ENCODE measurements around the gene PSG6.
"Not testable (repeated sequence)": the region's sequence is repeated elsewhere in the genome, so short reads cannot be mapped to it uniquely, and the experiment has no call there.

Gene PSG6

DNA sequence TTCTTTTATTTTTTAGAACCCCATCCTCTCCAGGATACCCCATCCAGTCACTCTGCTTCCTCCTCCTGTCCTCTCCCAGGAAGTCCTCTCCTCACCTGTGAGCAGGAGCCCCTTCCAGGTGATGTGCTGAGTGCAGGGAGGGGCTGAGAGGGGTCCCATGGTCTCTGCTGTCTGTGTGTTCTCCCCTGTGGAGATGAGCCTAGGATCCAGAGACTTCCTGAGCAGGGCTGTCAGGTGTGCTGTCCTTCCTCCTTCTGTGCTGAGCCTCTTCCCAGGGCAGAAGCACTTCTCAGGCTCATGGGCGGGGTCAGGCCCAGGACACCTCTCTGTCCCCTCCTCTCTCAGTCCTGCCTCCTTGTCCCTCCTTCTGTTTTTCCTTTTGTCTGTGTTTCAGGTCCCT is at the start of gene PSG6:
TSS of gene PSG6 (minus strand) at position 261 of the 400 bp plus-strand sequence. CDS start at position 159, 102 bp downstream.
- DNase-seq (ENCODE audit: low read depth): peak; percentile 19

GRCh38 chr19:42965176-42965575 is 47.5 kb upstream of the PSG6 start:
- DNase-seq (ENCODE audit: low read depth): peak; percentile 93

DNA sequence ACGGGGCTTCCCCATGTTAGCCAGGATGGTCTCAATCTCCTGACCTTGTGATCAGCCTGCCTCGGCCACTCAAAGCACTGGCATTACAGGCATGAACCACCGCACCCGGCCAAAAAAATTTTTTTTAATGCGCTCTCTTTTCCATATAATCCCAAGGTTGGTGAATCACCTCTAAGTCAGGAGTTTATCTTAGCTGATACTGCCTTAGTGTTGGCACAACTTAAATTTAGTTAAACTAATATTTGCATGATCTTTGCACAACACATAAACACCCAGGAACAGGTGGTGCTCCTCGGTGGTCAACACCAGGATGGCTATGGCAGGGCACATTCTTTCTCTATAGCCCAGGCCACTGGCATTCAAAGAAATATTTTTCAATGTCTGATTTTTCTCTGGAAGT is 43.4 kb upstream of the PSG6 start:
- DNase-seq (ENCODE audit: low read depth): no peak

GRCh38 chr19:42952126-42952525 is 34.4 kb upstream of the PSG6 start:
- not testable (repeated sequence) for DNase-seq (ENCODE audit: low read depth)

DNA sequence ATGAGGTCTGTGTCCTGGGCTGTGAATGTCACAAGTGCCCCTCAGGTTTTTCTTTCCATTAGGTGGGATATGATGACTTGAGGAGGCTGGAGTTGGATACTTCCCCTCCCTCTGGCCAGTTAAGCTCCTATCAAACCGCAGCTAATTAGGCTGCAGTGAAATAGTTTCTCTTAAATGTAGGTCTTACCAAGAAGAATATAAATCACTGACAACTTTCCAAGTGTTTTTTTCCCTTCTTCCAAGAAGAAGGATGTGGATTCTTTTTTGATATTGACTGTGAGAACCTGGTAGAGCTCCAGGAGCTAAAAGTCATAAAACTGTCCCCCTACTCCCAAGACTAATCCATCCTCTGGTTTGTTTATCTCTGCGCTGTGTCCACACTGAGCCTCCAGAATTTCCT is 33.8 kb upstream of the PSG6 start:
- peak; percentile 83 for DNase-seq (ENCODE audit: low read depth)

GRCh38 chr19:42942187-42942789 is 24.6 kb upstream of the PSG6 start:
- DNase-seq (ENCODE audit: low read depth): no peak

DNA sequence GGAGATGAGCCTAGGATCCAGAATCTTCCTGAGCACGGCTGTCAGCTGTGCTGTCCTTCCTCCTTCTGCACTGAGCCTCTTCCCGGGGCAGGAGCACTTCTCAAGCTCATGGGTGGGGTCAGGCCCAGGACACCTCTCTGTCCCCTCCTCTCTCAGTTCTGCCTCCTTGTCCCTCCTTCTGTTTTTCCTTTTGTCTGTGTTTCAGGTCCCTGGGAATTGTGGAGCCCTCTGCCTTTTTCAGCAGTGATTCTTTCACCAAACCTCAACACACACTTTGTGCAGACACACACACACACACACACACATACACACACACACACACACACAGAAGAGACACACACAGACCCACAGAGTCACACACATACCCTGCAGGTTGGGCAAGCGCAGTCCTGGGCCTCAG is 19.4 kb upstream of the PSG6 start, which contains the start of gene PSG7:
TSS of gene PSG7 (minus strand) at position 101 of the 400 bp plus-strand sequence. CDS start 131 bp downstream, outside the sequence.
- not testable (repeated sequence) for DNase-seq (ENCODE audit: low read depth)

- not testable (repeated sequence) for DNase-seq (ENCODE audit: low read depth)
Observed at GRCh38 chr19:42934726-42935125, 17.0 kb upstream of the PSG6 start.

DNA sequence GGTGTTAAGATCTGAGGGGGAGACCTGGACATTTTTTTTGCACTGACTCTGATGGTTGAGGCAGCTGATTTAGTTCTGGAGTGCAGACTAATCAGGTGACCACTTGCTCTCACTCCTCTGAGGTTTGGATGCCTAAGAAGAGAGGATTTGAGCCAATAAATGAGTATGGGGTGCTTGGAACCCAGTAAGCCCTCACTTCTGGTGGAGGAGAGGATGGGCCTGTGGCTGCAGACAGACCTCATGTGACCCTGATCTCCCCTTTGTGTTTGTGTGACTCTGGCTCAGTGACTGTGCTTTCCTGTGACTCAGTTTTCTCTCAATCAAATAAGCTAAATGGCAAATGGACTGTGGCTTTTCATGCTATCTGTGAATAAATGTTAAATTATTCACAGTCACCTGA is 16.5 kb upstream of the PSG6 start:
- peak; percentile 70 for DNase-seq (ENCODE audit: low read depth)

DNA sequence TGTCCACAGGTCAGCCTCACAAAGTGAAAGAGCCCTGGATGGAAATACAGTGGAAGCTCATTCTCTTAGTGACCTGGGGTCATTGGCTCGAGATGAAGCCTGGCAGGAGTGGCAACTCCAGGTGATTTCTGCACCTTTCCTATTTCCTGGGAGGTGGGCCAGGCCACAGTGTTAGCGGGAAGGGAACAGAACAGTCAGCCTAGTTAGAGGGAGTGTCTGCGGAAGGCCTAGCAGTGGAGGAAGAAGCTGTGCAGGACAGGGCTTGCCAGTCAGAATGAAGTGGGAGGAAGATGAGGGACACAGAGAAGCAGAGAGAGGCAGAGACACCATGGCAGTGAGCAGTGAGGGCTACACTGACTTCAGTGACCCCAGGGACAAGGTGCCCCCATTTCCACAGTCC is 15.7 kb upstream of the PSG6 start:
- not testable (repeated sequence) for DNase-seq (ENCODE audit: low read depth)

DNA sequence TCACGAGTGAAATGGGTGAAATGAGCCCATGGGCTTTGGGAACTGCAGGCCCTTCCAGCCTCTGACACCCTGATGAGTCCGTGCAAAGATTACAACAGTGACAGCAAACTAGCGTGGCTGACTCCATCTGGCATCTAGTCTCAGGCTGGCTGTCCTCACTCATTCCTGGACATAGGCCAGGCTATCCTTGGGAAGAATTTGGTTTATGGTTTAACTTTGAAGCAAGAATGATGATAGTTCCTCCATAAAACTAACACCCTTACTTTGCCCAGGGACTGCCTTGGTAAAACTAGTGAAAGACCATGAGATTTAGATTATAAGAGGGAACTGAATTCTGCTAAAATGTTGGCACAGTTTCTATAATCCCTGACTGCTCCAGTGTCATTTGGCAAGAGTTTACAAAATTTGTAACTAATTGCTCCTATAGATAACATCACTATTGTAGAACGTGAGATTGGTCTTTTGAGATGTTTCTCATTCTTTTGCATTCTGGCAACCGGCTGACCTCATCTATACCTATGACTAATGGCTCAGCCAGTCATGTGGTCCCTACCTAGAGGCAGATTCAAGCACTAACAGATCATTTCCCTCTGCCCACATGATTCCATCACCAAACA is 14.9 kb upstream of the PSG6 start:
- peak; percentile 99 for DNase-seq (ENCODE audit: low read depth)

DNA sequence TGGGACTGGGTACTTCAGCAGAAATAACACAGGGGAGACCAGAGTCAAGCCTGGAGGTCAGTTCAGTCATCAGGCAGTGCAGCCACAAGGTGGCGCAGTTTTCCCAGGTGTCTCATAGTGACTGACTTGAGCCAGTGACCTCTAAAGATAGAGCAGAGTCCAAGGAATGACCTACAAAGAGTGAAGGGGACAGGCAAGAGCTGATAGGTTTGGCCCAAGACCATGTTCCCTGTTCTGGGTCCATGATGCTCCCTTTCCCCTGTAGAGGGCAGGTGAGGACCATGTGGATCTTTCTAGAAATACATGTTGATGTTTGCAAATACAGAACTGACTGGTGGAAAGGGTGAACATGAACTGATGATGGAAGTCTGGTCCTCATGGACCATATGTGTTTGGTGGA is 12.5 kb upstream of the PSG6 start:
- peak; percentile 77 for DNase-seq (ENCODE audit: low read depth)

GRCh38 chr19:42928896-42929295 is 11.2 kb upstream of the PSG6 start:
- no peak for DNase-seq (ENCODE audit: low read depth)

- DNase-seq (ENCODE audit: low read depth): no peak
Observed at GRCh38 chr19:42926781-42927180, 9.1 kb upstream of the PSG6 start.

DNA sequence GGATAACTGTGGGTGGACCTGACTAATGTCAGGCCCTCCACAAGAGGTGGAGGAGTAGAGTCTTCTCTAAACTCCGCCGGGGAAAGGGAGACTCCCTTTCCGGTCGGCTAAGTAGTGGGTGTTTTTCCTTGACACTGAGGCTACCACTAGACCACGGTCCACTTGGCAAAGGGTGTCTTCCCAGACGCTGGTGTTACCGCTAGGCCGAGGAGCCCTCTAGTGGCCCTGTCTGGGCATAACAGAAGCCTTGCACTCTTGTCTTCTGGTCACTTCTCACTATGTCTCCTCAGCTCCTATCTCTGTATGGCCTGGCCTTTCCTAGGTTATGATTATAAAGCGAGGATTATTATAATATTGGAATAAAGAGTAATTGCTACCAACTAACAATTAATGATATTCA is 5.4 kb upstream of the PSG6 start:
- peak; percentile 66 for DNase-seq (ENCODE audit: low read depth)

DNA sequence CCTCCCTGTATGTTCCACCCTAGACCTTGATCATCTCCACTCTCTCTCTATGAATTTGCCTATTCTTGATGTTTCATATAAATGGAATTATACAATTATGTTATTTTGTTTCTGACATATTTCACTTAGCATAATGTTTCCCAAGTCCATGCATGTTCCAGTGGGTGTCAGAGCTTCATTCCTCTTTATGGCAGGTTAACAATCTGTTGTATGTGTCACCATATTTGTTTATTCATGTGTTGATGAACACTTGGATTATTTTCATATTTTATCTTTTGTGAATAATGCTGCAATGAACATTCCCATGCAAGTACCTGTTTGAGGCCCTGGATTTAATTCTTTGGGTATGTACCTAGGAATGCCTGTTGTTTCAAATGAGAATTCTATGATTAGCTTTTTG is 3.3 kb upstream of the PSG6 start:
- DNase-seq (ENCODE audit: low read depth): not testable (repeated sequence)

GRCh38 chr19:42919757-42920079 is 2.0 kb upstream of the PSG6 start:
- peak; percentile 34 for DNase-seq (ENCODE audit: low read depth)

DNA sequence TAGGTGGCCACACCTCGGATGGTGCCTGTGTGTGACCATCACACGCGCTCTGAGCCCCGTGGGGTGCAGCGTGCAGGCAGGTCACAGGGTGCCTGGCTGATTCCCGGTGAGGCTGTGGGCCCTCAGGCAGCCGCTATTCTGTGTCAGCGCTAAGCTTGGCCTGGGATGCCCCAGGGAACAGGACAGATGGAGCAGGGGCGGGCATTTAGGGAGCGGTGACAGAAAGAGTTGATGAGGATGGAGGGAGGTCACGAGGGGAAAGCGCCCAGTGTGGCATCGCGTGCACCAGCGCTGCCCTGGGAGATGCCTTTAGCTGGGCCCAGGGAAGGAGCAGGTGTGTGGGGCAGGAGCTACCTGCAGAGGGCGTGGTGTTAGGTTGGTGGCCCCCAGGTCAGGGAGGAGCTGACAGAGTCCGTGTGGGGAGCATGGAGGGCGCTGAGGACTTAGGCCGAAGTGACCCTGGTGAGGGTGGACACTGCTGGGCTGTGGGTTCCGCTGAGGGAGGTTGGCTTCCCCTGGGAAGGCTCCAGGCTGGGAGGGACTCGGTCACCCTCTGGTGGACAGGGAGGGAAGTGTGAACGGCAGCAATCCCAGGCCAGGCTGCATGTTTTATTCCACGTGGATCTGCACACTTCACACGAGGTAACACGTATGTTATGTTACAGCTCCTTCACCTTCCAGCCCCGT is 1.5 kb upstream of the PSG6 start:
- peak; percentile 18 for DNase-seq (ENCODE audit: low read depth)

GRCh38 chr19:42918377-42919069 is 829 bp upstream of the PSG6 start:
- not testable (repeated sequence) for DNase-seq (ENCODE audit: low read depth)

GRCh38 chr19:42916931-42917330 is 763 bp downstream of the PSG6 start:
- DNase-seq (ENCODE audit: low read depth): peak; percentile 52

DNA sequence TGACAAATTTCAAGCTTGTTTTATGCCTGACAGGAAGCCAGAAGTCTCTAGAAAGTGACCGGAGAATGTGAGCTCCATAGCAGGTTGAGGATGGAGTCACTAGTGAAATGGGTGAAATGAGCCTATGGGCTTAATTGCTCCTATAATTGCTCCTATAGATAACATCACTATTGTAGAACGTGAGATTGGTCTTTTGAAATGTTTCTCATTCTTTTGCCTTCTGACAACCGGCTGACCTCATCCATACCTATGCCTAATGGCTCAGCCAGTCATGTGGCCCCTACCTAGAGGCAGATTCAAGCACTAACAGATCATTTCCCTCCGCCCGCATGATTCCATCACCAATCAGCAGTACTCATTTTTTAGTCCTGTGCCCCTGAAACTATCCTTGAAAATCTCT is 4.2 kb downstream of the PSG6 start:
- peak; percentile 12 for DNase-seq (ENCODE audit: low read depth)

GRCh38 chr19:42912941-42913340 is 4.8 kb downstream of the PSG6 start:
- DNase-seq (ENCODE audit: low read depth): not testable (repeated sequence)

GRCh38 chr19:42911731-42912130 is 6.0 kb downstream of the PSG6 start:
- not testable (repeated sequence) for DNase-seq (ENCODE audit: low read depth)
